Testis (tissue), 2 donors: ENCODE results near the gene JADE2.

ENCODE experiments used
- CTCF ChIP-seq, 3 experiments: fragments of 450-650 bp in 2 of 3; fragments of 200-600 bp in 1 of 3; sonication (generic) in 1 of 3; IDR thresholded peaks; one replicate each; pipeline ENCODE4 v1.5.1; 2016 to 2019; ENCODE audit warnings: antibody characterized with exemption in 3 of 3, mild to moderate bottlenecking in 2 of 3, moderate library complexity in 1 of 3
- POLR2A ChIP-seq: fragments of 450-650 bp; IDR thresholded peaks from one replicate; pipeline ENCODE4 v1.6.1; 2017; ENCODE audit warnings: antibody characterized with exemption, mild to moderate bottlenecking, moderate library complexity

GRCh38 chr5:134550271-134551214 is 25.1 kb downstream of the JADE2 start:
- TF ChIP-seq CTCF (IDR thresholded peaks at IDR 0.05) (no peak), POLR2A (no peak)
